Measurements from ENCODE around the gene TXNRD2.

Gene TXNRD2

DNA sequence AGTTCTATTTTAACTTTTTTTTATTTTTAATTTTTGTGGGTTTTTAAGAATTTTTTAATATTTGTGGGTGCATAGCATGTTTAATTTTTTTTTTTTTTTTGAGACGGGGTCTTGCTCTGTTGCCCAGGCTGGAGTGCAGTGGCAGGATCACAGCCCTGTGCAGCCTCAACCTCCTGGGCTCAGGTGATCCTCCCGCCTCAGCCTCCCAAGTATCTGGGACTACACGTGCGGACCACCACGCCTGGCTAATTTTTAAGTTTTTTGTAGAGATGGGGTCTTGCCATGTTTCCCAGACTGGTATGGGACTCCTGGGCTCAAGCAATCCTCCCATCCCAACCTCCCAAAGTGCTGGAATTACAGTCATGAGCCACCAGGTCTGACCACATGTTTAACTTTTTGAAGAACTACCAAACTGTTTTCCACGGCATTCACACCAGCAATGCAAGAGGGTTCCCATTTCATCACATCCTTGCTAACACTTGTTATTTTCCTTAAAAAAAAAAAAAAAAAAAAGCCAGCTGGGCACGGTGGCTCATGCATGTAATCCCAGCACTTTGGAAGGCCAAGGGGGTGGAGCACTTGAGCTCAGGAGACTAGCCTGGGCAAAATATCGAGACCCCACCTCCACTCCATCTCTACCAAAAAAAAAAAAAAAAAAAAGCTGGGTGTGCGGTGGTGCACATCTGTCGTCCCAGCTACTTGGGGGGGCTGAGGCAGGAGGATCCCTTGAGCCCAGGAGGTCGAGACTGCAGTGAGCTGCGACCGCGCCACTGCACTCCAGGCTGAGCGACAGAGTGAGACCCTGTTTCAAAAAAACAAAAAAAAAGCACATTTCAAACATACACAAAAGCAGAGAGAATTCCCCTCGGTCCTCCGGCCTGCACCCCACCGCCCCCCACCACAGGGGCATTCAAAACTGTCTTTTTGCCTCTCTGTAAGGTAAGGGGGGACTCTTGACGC, 16.7 kb upstream of the TXNRD2 start:
- TF ChIP-seq GATA2 (IDR thresholded peaks at IDR 0.05; ENCODE audit: low read depth, low read length) (no peak), GATA3 (IDR thresholded peaks at IDR 0.05; ENCODE audit: low read depth, low read length) (no peak)

DNA sequence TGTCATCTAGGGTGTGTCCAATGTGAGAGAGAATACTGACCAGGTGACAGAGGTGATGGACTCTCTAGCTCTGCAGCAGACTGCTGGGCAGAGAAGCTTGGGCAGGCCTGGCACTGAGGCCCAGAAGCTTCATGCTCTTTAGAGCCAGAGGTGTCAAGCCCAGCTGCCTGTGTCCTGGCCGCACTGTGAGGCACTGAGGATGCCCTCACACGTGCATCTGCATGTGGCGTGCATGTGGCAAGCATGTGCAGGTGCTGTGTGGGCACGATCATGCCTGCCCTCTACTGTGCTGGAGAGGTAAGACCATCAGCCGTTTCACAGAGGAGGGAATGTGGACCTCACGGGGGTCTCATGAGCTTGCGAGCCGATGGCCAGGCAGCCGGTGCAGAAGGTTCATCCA, 15.8 kb upstream of the TXNRD2 start:
- TF ChIP-seq GATA3 (IDR thresholded peaks at IDR 0.05; ENCODE audit: low read depth, low read length) (no peak), GATA2 (IDR thresholded peaks at IDR 0.05; ENCODE audit: low read depth, low read length) (no peak)

DNA sequence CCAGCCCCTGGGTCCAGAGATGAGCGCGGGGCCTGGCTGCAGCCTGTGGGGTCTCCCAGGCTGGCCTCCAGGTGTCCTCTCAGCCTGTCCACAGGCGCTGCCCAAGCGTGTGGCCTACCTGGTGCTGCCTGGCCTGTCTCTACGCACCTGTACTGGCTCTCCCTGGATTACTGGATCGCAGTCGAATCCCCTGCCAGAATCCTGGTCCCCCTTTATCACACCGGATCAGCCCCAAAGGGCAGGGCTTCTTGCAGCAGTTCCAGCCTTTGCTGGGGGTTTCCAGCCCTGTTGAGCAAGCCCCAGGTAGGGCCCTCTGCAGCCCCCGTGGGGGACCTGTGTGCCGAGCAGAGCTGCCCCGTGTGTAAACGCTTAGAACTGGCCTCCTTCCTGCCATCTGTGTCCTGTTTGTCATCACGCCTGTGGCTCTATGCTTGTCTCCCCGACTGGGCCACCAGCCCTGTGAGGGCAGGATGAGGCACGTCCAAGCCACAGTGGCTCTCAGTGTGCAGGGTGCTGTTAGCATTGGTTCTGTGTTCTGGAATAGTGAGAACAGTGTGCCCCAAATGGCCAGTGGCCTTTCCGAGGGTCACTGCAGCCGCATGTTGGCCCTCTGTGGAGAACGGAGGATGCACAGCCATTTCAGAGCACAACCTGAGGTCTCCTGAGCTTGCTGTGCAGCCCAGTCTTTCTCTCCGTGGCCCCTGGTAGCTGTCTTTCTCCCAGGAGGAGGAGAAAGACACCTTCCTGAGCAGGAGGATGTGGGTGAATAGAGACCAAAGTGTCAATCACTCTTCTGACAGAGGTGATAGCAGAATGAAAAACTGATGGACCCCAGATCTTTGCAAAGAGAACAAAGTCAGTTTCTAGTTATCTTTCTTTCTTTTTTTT, 13.9 kb upstream of the TXNRD2 start:
- no peak for TF ChIP-seq GATA3 (IDR thresholded peaks at IDR 0.05; ENCODE audit: low read depth, low read length)

DNA sequence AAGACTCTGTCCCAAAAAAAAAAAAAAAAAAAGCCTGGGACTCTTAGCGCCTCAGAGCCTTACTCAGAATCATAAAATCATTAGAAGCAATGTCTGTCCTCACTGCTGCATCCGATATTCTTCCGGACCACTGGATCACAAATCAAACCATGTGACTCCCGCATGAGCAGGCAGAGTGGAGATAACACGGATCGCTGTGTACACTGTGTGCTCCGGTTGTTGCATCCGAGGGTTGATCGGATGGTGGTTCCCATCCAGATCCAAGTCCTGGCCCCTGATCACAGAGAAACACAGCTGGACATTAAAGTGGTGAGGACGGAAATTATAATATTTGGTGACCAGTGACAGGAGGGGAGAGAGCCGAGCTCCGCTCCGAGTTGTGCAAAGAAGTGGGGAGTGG, 9.7 kb upstream of the TXNRD2 start:
- TF ChIP-seq GATA3 (IDR thresholded peaks at IDR 0.05; ENCODE audit: low read depth, low read length) (no peak), GATA2 (IDR thresholded peaks at IDR 0.05; ENCODE audit: low read depth, low read length) (no peak)

DNA sequence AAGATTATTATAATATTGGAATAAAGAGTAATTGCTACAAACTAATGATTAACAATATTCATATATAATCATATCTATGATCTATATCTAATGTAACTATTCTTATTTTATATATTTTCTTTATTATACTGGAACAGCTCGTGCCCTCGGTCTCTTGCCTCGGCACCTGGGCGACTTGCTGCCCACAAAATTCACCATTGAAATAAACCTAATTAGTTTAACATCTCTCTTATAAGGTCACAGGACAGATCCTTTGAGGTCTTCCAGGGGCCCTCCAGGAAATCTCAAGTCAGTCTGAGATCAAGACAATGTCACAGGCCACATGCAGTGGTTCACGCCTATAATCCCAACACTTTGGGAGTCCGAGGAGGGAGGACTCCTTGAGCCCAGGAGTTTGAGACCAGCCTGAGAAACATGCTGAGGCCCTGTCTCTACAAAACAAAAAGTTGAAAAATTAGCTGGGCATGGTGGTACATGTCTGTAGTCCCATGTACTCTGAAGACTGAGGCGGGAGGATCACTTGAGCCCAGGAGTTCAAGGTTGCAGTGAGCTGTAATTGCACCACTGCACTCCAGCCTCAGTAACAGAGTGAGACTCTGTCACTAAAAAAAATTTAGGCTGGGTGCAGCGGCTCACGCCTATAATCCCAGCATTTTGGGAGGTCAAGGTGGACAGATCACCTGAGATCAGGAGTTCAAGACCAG, 6.6 kb upstream of the TXNRD2 start:
- TF ChIP-seq GATA3 (IDR thresholded peaks at IDR 0.05; ENCODE audit: low read depth, low read length) (no peak), GATA2 (IDR thresholded peaks at IDR 0.05; ENCODE audit: low read depth, low read length) (no peak)

DNA sequence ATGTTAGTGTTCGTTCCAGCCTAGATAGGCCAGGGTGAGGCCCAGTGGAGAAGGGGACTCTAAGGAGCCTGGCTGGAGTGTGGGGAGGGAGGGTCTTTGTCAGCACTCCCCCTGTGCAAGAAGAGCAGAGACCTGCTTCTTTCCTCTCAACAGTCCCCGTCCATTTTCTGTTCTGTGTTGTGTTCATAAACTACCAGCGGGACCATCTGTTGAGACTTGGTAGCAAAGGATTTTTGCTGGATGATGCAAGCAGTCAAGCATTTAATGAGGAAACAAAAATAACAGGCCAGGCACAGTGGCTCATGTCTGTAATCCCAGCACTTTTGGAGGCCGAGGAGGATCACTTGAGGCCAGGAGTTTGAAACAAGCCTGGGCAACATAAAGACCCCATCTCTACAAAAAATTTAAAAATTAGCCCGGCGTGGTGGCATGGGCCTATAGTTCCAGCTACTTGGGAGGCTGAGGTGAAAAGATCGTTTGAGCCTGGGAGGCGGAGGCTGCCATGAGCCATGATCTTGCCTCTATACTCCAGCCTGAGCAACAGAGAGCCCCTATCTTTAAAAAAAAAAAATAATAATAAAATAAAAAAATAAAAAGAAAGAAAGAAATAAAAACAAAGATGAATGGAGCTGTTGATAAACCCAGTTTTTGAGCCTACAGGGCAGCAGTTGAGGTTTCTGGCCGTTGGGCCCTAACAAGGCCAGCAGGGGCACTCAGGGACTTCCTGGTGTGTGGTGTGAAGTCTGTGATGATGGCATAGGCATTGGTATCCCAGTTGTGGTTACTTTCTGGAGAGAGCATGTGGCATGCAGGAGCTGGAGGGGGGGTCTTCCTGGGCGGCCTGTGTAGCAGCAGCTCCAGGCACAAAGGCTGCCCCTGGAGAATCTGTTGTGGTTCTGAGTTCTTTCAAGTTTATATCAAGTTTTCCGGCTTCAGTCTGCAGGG, 1.7 kb upstream of the TXNRD2 start:
- TF ChIP-seq GATA2 (IDR thresholded peaks at IDR 0.05; ENCODE audit: low read depth, low read length), result no peak
- TF ChIP-seq GATA3 (IDR thresholded peaks at IDR 0.05; ENCODE audit: low read depth, low read length), result no peak

DNA sequence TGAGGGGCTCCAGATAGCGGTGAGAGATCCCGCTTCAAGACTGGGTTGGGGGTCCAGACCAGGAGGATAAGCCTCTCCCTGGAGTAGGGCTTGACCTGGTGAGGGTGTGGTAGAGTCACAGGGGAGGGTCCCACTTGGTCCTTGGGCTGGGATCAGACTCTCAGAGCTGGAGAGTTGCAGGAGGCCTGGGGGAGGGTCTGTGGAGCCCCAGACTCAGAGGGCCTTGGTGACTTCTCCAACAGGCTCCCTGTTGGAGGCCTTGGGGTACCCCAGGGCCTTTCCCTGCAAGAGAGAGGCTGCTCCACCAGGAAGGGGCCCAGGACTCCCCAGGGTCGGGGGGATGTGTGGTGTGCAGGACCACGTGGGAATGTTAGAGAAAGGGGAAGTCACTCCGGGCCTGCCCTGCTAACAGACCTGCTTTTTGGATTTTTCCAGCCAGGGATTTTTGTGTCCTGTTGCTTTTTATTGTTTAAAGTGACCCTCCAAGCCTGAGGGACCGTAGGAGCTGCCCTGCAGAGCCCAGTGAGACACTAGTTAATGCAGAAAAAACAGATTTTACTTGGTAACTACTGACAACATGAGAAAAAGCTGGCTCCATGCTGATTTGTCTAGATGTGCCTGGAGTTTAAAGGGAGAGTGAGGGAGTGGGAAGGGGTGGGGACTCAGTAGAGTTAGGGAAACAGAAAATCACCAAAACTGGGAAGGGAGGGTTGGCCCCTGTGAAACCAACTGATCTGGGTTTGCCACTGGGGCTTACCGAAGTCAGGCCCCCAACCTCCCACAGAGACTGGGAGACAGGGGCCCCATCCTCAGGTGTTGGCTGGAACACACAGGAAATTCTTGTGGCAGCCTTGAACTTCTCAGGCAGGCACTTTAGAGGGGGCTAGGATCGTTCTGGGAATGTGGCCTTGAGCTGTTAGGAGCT, 801 bp upstream of the TXNRD2 start:
- TF ChIP-seq GATA2 (IDR thresholded peaks at IDR 0.05; ENCODE audit: low read depth, low read length) (no peak), GATA3 (IDR thresholded peaks at IDR 0.05; ENCODE audit: low read depth, low read length) (no peak)

DNA sequence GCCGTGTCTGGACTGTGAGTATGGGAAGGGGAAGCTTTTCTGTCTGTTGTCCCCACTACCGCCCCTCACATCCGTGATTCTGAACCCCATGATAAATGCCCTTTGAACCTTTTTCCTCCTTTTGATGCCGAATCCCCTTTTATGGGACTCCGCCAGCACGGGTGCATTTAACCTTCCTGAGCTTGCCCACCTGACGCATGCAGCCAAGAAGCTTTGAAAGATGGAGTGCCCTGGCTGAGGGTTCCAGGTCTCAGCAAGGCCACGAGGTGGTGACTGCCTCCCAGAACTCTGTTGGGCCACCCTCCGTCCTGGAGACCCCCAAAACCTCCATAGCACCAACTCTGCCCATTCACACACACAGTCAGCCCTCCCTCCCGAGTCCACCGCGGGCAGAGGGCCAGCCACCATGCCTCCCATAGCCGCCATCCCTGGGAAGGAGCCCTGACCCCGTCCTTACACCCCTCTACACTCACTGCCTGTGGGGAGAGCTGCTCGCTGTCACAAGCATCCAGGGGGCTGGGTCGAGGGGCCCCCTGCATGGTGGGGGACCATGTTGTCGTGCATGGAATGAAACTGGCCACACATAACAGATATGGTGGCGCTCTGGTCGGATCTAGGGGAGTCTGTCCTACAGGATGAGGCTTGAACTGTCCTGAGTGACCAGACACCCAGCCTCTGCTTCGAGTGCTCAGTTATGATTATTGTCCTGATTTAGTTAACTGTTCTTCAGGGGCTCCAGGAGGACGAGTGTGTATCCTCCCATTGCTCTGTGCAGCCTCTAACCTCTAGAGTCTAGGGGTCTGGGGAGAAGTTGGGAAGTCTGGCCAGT, 868 bp downstream of the TXNRD2 start:
- TF ChIP-seq GATA2 (IDR thresholded peaks at IDR 0.05; ENCODE audit: low read depth, low read length), result no peak
- TF ChIP-seq GATA3 (IDR thresholded peaks at IDR 0.05; ENCODE audit: low read depth, low read length), result no peak

DNA sequence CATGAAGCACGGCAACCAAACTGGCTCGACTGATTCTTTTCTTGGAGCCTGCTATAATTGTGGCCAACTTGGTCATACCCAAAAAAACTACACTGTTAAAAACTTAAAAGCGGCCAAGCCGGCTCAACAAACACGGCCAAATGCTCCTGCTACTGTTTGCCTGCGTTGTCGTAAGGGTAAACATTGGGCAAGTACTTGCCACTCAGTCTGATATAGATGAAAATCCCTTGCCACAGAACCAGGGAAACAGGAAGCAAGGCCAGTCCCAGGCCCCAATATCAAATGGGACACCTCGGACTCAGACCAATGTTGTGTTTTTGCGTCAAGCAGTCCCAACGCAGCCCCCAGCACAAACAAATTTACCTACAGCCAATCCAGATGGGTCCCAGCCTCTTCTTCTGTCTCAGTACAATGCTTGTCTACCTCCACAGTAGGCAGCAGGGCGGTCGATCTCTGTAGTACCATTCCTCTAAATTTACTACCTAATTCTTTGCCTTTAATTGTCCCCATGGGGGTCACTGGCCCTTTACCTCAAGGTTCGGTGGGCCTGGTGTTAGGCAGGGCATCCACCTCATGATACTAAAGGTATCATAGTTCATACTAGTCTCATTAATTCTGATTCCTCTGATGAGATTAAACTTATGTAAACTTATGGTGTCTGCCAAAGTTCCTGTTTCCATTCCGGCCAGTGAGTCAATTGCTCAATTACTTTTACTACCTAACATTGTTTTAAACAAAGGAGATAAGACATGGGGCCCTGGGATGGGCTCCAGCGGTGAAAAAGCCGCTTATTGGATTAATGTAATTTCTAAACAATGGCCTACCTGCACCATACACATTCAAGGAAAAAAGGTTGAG, 3.8 kb downstream of the TXNRD2 start:
- TF ChIP-seq GATA3 (IDR thresholded peaks at IDR 0.05; ENCODE audit: low read depth, low read length) (no peak), GATA2 (IDR thresholded peaks at IDR 0.05; ENCODE audit: low read depth, low read length) (no peak)

DNA sequence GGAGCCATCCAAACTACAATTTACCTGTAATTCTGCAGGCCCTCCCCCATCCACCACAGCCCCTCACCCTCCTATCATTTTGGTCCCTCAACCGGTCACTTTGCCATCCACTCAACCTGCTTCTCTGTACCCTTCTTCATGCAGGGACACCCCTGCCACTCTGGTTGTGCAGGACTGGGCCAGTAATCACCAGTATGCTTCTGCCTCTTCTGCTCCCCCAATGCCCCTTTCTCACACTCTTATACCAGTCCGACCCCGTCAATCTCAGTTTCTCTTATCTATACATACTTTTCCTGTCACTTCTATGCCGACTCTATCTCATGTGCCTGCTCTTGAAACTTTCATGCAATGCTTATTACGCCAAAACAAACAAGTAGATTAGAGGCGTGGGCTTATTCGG, 5.1 kb downstream of the TXNRD2 start:
- TF ChIP-seq GATA2 (IDR thresholded peaks at IDR 0.05; ENCODE audit: low read depth, low read length), result no peak
- no peak for TF ChIP-seq GATA3 (IDR thresholded peaks at IDR 0.05; ENCODE audit: low read depth, low read length)
